ENCODE measurements around the gene KCNH1. TPM values are rescaled to one million over a fixed set of nuclear protein-coding genes. Genes with fewer than 3 reads are reported as not detected.

The KCNH1 gene
- polyA plus RNA-seq, 2 of the 4 experiments (the other 2 are of a cell fraction): 5.1 to 7.9 TPM

DNA sequence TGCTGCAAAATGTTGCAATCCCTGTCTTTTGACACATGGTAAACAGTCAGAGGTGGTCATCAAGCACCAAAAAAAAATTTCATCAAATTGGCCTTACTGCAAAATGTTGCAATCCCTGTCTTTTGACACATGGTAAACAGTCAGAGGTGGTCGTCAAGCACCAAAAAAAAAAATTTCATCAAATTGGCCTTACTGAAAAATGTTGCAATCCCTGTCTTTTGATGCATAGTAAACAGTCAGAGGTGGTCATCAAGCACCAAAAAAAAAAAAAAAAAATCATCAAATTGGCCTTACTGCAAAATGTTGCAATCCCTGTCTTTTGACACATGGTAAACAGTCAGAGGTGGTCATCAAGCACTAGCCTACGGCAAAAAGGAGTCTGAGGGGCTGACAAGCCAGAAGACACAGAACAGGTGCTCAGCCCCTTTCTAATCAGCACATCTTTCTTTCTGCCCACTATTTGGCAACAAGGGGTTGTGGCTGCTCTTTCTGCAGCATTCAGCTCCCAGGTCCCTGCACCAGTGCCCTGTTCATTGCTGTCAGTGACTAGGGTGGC, 223.8 kb downstream of the KCNH1 start:
- Histone ChIP-seq H3K27ac (peak overlapping the region; percentile 33 to 39; a peak in 3 of 6 replicates), H3K4me3 (no peak overlapping the region), H3K4me2 (peak overlapping the region; percentile 32; the same call in 2 of the 3 replicates), H3K9me3 (no peaks in the 10 kb centered on the region), H3K4me1 (peaks cover 34% of the 10 kb centered on the region)
- DNase-seq (ENCODE audit: low read depth in 1 of 2, low spot score in 1 of 2) (no peak), FAIRE-seq (no peak), ATAC-seq (0 out of 6 replicates have a peak, but pooled peaks of 1 of the 2 experiments have one; percentile 44)
- POLR2A ChIA-PET: no interaction called here
- CTCF ChIA-PET: interaction anchor here (0.6 kb wide), 1 partner anchor 258 kb away, joined by 3 read pairs; no protein-coding TSS in a partner anchor
- WGBS (ENCODE audit: missing lambda C conversion rate): 22% methylated on average over 2 of the region's 2 CpGs
- TF ChIP-seq KDM1A (IDR thresholded peaks at IDR 0.05; ENCODE audit: low read depth): no peak
- peak; percentile 40 to 95; a peak in 3 of 4 replicates for TF ChIP-seq CEBPB (IDR thresholded peaks at IDR 0.05)
- peak; percentile 63 to 84; a peak in 3 of 5 replicates for TF ChIP-seq JUN (IDR thresholded peaks at IDR 0.05)
- TF ChIP-seq EP300 (IDR thresholded peaks at IDR 0.05): peak; percentile 62 to 78; a peak in 3 of 5 replicates
- no peak for TF ChIP-seq FOSB (CRISPR knock-in tag; IDR thresholded peaks at IDR 0.05)
- no peak for TF ChIP-seq KDM5A (IDR thresholded peaks at IDR 0.05)
- TF ChIP-seq RAD21 (conservative IDR thresholded peaks at IDR 0.05 in 1 of 2, IDR thresholded peaks at IDR 0.05 in 1 of 2): peak in 1 of 2 experiments; percentile 48; a peak in 2 of 5 replicates
- TF ChIP-seq ESRRA (IDR thresholded peaks at IDR 0.05; ENCODE audit: borderline replicate concordance, low read length): no peak
- TF ChIP-seq GATA3 (IDR thresholded peaks at IDR 0.05; ENCODE audit: borderline replicate concordance): no peak
- no peak for TF ChIP-seq ZC3H11A (IDR thresholded peaks at IDR 0.05)
- TF ChIP-seq, protein P1, sequence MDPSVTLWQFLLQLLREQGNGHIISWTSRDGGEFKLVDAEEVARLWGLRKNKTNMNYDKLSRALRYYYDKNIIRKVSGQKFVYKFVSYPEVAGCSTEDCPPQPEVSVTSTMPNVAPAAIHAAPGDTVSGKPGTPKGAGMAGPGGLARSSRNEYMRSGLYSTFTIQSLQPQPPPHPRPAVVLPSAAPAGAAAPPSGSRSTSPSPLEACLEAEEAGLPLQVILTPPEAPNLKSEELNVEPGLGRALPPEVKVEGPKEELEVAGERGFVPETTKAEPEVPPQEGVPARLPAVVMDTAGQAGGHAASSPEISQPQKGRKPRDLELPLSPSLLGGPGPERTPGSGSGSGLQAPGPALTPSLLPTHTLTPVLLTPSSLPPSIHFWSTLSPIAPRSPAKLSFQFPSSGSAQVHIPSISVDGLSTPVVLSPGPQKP (IDR thresholded peaks at IDR 0.05; ENCODE audit: low read depth, low read length): no peak
- TF ChIP-seq, protein P2, sequence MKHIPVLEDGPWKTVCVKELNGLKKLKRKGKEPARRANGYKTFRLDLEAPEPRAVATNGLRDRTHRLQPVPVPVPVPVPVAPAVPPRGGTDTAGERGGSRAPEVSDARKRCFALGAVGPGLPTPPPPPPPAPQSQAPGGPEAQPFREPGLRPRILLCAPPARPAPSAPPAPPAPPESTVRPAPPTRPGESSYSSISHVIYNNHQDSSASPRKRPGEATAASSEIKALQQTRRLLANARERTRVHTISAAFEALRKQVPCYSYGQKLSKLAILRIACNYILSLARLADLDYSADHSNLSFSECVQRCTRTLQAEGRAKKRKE (CRISPR knock-in tag; IDR thresholded peaks at IDR 0.05; ENCODE audit: low read depth): no peak
- TF ChIP-seq FOSL2 (IDR thresholded peaks at IDR 0.05): no peak
- no peak for TF ChIP-seq FOSL2 (CRISPR knock-in tag; IDR thresholded peaks at IDR 0.05)
- TF ChIP-seq, protein P3, sequence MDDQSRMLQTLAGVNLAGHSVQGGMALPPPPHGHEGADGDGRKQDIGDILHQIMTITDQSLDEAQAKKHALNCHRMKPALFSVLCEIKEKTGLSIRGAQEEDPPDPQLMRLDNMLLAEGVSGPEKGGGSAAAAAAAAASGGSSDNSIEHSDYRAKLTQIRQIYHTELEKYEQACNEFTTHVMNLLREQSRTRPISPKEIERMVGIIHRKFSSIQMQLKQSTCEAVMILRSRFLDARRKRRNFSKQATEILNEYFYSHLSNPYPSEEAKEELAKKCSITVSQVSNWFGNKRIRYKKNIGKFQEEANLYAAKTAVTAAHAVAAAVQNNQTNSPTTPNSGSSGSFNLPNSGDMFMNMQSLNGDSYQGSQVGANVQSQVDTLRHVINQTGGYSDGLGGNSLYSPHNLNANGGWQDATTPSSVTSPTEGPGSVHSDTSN (IDR thresholded peaks at IDR 0.05): no peak
- peak; percentile 83; the same call in 1 of the 2 replicates for TF ChIP-seq JUNB (IDR thresholded peaks at IDR 0.05)
- TF ChIP-seq RCOR1 (IDR thresholded peaks at IDR 0.05; ENCODE audit: low read depth, low read length): no peak
- TF ChIP-seq RFX5 (IDR thresholded peaks at IDR 0.05): no peak
- TF ChIP-seq ZFP36 (IDR thresholded peaks at IDR 0.05; ENCODE audit: borderline replicate concordance, partially characterized antibody): no peak
- TF ChIP-seq, protein P4, sequence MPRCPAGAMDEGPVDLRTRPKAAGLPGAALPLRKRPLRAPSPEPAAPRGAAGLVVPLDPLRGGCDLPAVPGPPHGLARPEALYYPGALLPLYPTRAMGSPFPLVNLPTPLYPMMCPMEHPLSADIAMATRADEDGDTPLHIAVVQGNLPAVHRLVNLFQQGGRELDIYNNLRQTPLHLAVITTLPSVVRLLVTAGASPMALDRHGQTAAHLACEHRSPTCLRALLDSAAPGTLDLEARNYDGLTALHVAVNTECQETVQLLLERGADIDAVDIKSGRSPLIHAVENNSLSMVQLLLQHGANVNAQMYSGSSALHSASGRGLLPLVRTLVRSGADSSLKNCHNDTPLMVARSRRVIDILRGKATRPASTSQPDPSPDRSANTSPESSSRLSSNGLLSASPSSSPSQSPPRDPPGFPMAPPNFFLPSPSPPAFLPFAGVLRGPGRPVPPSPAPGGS (IDR thresholded peaks at IDR 0.05): peak; percentile 51; the same call in 1 of the 3 replicates
- TF ChIP-seq TP53 (CRISPR knock-in tag; IDR thresholded peaks at IDR 0.05): no peak
- no peak for TF ChIP-seq CHD2 (IDR thresholded peaks at IDR 0.05; ENCODE audit: low read length, partially characterized antibody)
- TF ChIP-seq, protein P5, sequence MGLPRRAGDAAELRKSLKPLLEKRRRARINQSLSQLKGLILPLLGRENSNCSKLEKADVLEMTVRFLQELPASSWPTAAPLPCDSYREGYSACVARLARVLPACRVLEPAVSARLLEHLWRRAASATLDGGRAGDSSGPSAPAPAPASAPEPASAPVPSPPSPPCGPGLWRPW (IDR thresholded peaks at IDR 0.05): peak; percentile 86

DNA sequence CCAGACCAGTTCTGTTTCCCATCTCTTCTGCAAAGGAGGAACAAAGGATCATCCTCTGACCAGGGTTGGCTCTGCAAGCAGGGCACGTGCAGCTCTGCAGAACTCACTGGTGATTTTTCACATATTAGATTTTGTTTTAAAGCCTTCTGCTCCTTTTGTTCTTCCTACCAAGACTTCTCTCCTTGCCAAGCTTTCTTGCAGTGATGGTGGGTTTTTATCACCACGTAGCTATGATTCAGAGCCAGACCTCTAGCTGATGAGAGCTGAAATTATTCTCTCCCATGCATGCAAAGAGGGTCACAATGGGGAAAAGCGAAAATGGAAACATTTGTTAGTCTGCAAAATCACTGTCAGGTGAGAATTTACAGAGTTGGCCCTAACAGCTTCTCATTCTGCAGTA, 225.2 kb downstream of the KCNH1 start:
- ATAC-seq (no peak), FAIRE-seq (no peak), DNase-seq (ENCODE audit: low read depth in 1 of 2, low spot score in 1 of 2) (no peak)
- CTCF ChIA-PET: no interaction called here
- no peaks in the 10 kb centered on the region for H3K9me3 ChIP-seq
- peaks cover 45% of the 10 kb centered on the region for H3K4me1 ChIP-seq
- H3K4me2 ChIP-seq: no peak overlapping the region
- H3K27ac ChIP-seq: peak overlapping the region in 1 of 2 experiments; percentile 30; a peak in 1 of 6 replicates
- no peak overlapping the region for H3K4me3 ChIP-seq
- WGBS (ENCODE audit: missing lambda C conversion rate): 62% methylated on average over 3 of the region's 3 CpGs
- POLR2A ChIA-PET: no interaction called here
- TF ChIP-seq, protein P6, sequence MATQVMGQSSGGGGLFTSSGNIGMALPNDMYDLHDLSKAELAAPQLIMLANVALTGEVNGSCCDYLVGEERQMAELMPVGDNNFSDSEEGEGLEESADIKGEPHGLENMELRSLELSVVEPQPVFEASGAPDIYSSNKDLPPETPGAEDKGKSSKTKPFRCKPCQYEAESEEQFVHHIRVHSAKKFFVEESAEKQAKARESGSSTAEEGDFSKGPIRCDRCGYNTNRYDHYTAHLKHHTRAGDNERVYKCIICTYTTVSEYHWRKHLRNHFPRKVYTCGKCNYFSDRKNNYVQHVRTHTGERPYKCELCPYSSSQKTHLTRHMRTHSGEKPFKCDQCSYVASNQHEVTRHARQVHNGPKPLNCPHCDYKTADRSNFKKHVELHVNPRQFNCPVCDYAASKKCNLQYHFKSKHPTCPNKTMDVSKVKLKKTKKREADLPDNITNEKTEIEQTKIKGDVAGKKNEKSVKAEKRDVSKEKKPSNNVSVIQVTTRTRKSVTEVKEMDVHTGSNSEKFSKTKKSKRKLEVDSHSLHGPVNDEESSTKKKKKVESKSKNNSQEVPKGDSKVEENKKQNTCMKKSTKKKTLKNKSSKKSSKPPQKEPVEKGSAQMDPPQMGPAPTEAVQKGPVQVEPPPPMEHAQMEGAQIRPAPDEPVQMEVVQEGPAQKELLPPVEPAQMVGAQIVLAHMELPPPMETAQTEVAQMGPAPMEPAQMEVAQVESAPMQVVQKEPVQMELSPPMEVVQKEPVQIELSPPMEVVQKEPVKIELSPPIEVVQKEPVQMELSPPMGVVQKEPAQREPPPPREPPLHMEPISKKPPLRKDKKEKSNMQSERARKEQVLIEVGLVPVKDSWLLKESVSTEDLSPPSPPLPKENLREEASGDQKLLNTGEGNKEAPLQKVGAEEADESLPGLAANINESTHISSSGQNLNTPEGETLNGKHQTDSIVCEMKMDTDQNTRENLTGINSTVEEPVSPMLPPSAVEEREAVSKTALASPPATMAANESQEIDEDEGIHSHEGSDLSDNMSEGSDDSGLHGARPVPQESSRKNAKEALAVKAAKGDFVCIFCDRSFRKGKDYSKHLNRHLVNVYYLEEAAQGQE (IDR thresholded peaks at IDR 0.05): no peak
- no peak for TF ChIP-seq CHD2 (IDR thresholded peaks at IDR 0.05; ENCODE audit: low read length, partially characterized antibody)
- TF ChIP-seq, protein P7, sequence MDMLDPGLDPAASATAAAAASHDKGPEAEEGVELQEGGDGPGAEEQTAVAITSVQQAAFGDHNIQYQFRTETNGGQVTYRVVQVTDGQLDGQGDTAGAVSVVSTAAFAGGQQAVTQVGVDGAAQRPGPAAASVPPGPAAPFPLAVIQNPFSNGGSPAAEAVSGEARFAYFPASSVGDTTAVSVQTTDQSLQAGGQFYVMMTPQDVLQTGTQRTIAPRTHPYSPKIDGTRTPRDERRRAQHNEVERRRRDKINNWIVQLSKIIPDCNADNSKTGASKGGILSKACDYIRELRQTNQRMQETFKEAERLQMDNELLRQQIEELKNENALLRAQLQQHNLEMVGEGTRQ (IDR thresholded peaks at IDR 0.05): no peak
- no peak for TF ChIP-seq TP53 (CRISPR knock-in tag; IDR thresholded peaks at IDR 0.05)
- TF ChIP-seq, protein P8, sequence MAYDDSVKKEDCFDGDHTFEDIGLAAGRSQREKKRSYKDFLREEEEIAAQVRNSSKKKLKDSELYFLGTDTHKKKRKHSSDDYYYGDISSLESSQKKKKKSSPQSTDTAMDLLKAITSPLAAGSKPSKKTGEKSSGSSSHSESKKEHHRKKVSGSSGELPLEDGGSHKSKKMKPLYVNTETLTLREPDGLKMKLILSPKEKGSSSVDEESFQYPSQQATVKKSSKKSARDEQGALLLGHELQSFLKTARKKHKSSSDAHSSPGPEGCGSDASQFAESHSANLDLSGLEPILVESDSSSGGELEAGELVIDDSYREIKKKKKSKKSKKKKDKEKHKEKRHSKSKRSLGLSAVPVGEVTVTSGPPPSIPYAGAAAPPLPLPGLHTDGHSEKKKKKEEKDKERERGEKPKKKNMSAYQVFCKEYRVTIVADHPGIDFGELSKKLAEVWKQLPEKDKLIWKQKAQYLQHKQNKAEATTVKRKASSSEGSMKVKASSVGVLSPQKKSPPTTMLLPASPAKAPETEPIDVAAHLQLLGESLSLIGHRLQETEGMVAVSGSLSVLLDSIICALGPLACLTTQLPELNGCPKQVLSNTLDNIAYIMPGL (CRISPR knock-in tag; IDR thresholded peaks at IDR 0.05; ENCODE audit: borderline replicate concordance): no peak

Data from A549 (cell line).